ENCODE results near the gene C2orf68.

DNA sequence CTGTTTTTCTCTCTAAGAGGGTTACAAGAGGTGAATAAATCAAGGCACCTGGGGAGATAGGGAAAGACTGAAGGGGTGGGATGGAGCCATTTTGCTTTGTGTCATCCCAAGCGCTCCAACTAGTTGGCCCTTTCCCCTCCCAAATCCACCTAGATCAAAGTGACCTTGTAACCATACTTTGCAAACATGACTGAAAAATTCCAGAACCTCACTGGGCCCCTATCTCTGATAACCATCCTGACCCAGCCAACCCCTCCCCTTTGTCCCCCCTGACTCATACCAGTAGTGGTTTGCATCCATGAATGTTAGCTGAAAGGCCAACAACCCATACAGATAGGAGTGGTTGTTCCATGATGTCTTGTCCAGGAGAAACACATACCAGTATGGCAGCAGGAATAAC is 53.7 kb downstream of the C2orf68 start:
- TF ChIP-seq, protein P1, sequence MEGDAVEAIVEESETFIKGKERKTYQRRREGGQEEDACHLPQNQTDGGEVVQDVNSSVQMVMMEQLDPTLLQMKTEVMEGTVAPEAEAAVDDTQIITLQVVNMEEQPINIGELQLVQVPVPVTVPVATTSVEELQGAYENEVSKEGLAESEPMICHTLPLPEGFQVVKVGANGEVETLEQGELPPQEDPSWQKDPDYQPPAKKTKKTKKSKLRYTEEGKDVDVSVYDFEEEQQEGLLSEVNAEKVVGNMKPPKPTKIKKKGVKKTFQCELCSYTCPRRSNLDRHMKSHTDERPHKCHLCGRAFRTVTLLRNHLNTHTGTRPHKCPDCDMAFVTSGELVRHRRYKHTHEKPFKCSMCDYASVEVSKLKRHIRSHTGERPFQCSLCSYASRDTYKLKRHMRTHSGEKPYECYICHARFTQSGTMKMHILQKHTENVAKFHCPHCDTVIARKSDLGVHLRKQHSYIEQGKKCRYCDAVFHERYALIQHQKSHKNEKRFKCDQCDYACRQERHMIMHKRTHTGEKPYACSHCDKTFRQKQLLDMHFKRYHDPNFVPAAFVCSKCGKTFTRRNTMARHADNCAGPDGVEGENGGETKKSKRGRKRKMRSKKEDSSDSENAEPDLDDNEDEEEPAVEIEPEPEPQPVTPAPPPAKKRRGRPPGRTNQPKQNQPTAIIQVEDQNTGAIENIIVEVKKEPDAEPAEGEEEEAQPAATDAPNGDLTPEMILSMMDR (IDR thresholded peaks at IDR 0.05), result no peak
- TF ChIP-seq POLR2A (IDR thresholded peaks at IDR 0.05), result no peak
